Stimulated activated CD4-positive, alpha-beta T cell treated with anti-CD3 and anti-CD28 coated beads, Interleukin-4, amount 100 ng/mL, for 1 hour (primary cell): ENCODE measurements around the gene ARHGAP33.
"Not testable (repeated sequence)": the region's sequence is repeated elsewhere in the genome, so short reads cannot be mapped to it uniquely, and the experiment has no call there.

ENCODE experiments used
- DNase-seq: peaks from one replicate; pipeline ENCODE4 v3.0.0-alpha.2; 2020

Gene ARHGAP33

GRCh38 chr19:35780717-35781116 is 5.4 kb downstream of the ARHGAP33 start:
- no peak for DNase-seq

GRCh38 chr19:35781650-35782049 is 6.3 kb downstream of the ARHGAP33 start:
- DNase-seq: no peak

GRCh38 chr19:35782589-35782988 is 7.2 kb downstream of the ARHGAP33 start:
- no peak for DNase-seq

GRCh38 chr19:35783469-35784434 is 8.4 kb downstream of the ARHGAP33 start:
- no peak for DNase-seq

GRCh38 chr19:35784503-35785338 is 9.4 kb downstream of the ARHGAP33 start:
- no peak for DNase-seq

DNA sequence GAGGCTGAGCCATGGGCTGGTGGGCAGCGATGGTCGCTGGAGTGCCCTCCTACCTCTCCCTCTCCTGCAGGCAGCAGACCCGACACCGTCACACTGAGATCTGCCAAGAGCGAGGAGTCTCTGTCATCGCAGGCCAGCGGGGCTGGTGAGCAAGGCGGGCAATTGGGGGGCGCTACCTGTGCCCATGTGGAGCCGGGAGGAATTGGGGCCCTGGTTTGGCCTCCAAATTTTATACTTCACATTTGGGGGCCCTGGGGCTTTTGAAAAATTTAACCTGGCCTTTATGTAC is 9.9 kb downstream of the ARHGAP33 start:
- no peak for DNase-seq

DNA sequence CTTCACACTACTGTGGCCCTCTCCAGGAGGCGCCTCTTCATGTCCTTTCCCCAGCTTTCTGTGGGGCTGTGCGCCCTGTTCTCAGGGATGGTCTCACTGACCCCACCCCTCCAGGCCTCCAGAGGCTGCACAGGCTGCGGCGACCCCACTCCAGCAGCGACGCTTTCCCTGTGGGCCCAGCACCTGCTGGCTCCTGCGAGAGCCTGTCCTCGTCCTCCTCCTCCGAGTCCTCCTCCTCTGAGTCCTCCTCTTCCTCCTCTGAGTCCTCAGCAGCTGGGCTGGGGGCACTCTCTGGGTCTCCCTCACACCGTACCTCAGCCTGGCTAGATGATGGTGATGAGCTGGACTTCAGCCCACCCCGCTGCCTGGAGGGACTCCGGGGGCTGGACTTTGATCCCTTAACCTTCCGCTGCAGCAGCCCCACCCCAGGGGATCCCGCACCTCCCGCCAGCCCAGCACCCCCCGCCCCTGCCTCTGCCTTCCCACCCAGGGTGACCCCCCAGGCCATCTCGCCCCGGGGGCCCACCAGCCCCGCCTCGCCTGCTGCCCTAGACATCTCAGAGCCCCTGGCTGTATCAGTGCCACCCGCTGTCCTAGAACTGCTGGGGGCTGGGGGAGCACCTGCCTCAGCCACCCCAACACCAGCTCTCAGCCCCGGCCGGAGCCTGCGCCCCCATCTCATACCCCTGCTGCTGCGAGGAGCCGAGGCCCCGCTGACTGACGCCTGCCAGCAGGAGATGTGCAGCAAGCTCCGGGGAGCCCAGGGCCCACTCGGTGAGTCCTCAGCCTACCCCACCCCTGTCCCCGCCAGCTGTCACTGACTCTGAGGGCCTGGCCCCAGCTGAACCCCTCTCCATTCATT is 11.2 kb downstream of the ARHGAP33 start:
- no peak for DNase-seq

DNA sequence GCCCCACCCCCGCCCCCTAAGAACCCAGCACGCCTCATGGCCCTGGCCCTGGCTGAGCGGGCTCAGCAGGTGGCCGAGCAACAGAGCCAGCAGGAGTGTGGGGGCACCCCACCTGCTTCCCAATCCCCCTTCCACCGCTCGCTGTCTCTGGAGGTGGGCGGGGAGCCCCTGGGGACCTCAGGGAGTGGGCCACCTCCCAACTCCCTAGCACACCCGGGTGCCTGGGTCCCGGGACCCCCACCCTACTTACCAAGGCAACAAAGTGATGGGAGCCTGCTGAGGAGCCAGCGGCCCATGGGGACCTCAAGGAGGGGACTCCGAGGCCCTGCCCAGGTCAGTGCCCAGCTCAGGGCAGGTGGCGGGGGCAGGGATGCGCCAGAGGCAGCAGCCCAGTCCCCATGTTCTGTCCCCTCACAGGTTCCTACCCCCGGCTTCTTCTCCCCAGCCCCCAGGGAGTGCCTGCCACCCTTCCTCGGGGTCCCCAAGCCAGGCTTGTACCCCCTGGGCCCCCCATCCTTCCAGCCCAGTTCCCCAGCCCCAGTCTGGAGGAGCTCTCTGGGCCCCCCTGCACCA is 11.9 kb downstream of the ARHGAP33 start:
- no peak for DNase-seq

- DNase-seq: no peak
Observed at GRCh38 chr19:35788205-35788960, 13.0 kb downstream of the ARHGAP33 start.

DNA sequence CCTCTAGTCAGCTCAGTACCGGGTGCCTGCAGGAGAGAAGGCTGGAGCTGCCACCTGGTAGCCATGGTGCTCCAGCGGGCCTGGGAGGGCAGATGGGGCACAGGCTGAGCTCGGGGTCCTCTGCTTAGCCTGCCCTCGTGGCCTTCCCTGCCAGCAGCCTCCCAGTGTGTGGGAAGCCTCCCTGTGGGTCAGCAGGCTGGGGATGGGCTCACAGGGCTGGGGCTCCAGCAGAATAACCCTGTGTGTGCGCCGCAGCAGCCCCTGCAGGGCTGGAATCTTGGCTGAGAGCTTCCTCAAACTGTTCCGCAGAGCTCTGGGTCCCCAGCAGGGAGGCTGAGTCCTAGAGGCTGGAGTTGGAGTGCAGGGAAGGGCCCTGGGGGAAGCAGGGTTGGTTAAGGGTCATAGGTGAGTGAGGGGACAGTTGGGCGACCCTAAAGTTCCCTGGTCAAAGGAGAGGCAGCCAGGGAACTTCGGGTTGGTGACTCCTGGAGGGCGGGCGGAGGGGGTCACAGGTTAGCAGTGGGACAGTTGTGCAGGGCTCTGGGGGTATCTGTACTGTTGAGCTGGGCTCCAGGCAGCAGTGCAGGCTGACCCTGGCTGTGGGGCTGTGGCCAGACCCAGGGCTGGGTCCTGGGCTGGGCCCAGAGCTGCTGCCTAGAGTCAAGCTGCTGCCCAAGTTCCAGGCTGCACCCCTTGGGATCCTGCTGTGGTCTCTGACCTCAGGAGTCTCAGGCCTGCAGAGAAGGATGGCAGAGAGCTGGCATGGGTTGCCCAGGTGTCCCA is 14.0 kb downstream of the ARHGAP33 start:
- no peak for DNase-seq

GRCh38 chr19:35789978-35790944 is 14.9 kb downstream of the ARHGAP33 start:
- DNase-seq: no peak

DNA sequence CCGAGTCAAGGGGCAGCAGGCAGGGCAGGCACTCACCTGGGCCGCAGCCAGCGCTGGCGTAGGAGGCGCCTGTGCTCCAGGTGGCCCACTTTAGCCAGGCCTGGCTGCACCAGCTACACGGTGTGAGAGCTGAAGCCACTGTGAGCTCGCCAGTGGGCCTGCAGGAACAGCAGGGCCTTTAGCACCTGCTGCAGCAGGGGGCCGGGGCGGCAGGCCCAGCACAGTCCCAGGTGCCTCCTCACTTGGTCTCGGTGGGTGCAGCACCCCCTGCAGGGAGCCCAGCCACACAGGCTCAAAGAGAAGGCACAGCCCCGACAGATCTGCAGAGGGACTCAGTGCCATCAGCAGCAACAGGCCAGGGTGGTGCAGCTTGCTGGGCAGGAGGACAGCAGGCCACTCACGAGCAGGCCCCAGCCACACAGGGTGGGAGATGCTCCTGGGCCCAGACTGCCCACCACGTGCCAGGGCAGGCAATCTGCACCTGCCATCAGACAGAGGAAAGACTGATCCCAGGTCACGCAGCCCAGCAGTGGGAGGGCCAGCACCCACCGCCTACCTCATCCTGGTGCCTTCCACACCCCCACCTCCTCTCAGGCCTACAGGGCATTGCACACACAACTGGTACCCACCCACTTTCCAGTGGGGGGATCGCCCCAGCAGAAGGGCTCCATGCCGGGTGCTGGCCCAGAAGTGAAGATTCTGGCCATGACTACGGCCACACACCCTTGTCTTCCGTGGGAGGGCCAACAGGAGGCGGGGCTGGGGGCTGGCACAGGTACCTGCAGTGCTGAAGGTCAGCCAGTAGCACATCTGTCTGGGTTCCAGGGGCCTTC is 15.8 kb downstream of the ARHGAP33 start:
- DNase-seq: no peak

DNA sequence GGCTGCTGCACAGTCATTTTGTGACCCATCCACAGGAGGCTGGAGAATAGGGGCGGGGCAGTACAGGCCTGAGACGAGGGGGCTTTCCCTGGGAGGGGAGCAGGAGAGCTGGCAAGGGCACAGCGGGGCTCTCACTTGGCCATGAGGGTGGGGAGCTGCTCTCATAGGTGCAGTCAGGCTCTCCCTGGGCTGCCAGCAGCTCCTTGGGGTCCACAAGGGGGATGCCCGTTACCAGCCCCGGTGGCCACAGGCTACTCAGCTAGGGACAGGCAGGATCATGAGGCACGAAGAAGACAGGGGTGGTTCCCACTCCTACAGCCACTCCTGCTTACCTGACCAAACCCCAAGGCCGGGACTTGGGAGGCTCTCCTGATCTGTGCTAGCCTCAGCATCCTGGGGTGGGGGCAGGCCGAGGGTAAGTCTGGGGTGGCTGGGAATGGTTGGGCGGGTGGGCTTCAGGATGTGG is 16.5 kb downstream of the ARHGAP33 start:
- no peak for DNase-seq

DNA sequence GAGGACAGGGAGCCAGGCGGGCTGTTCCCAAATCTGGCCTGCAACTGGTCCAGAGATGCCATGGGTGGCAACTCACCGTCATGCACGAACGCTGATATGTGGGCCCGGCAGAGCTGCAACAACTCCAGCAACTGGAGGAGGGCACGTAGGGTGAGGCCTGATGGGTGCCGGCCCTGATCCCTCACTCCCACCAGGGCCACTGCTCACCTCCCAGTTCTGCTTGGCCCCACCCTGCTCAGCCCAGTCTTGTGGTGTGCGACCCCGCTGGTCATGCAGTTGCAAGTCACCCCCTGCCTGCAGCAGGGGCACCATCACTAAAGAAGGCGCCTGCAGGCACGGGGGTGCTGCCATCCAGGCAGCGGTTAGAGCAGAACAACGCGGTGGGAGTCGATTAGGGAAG is 16.9 kb downstream of the ARHGAP33 start:
- no peak for DNase-seq

DNA sequence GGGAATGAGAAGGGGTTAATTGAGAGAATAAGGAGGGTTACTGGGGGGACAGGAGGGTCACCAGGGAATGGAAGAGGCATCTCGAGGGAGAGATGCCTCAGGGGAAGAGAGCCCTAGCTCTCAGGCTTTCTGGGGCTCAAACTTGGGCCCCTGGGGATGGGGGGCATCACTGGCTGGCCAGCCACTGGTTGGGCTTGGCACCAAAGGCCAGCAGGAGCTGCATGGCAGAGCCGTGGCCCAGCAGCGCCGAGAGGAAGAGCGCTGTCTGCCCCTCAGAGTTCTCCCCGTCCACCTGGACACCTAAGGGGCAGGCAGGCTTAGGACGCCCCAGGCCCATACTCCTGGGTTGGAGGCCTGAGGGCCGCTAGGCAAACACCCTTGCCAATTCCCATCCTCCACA is 17.5 kb downstream of the ARHGAP33 start:
- DNase-seq: no peak

DNA sequence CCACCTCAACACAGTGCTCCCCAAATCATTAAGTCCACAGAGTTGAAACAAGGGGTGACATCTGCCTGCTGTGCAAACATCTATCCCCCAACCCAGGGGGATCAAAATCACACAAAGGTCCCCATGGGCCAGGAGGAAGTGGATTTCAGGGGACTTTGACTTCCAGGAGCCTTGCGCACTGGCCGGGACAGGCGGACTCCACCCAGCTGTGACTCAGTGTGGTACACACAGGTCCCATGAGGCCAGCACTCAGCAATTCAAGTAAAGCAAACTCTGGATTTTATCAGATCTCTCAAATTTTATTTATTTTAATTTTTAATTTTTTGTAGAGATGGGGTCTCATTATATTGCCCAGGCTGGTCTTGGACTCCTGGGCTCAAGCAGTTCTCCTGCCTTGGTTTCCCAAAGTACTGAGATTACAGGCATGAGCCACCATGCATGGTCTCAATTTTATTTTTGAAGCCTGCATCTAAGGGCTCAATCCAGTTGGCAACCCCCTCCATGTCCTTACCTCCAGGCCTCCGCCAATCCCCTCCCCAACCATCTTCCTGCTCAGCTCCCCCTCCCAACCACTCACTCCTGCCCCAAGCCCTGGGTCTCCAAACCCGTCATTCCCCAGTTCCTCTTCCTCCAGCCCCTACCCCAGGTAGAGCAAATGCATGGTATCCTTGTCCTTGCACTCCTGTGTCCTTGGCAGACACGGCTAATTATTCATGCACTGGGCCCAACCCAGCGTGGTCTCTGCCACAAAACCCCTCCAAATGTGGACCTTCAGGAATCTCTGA is 18.2 kb downstream of the ARHGAP33 start:
- DNase-seq: no peak

GRCh38 chr19:35795564-35795963 is 20.2 kb downstream of the ARHGAP33 start:
- not testable (repeated sequence) for DNase-seq
